K562 (cell line): ENCODE measurements around the gene SLC4A2. TPM values are rescaled to one million over a fixed set of nuclear protein-coding genes. Genes with fewer than 3 reads are reported as not detected.

Experiments used
- KLF6 ChIP-seq: fragments of 250-450 bp; sonication (Bioruptor Pico); IDR thresholded peaks from 2 replicates; pipeline ENCODE4 v1.4.0; 2020; ENCODE audit warnings: mild to moderate bottlenecking, moderate library complexity, borderline replicate concordance
- PYGO2 ChIP-seq: fragments of 450-650 bp; IDR thresholded peaks from 2 replicates; pipeline ENCODE4 v1.6.1; 2016; ENCODE audit warnings: mild to moderate bottlenecking, missing genetic modification characterization, moderate library complexity, missing compliant biosample characterization
- polyA plus RNA-seq, 8 experiments: library from polyadenylated mRNA; depleted of rRNA in 4 of 8; stranded (reverse) in 5 of 8; unstranded in 3 of 8; fragments of >200 nt; fragmentation: Nextera tagmentation in 2 of 8; fragmentation: Illumina TruSeq in 1 of 8; extraction: Ambion mirVana in 2 of 8; extraction: Trizol in 1 of 8; gene quantifications; 2 replicates each; pipeline versions ENCODE4 v1.2.1 to v1.2.3, GENCODE V29; 2011 to 2014; ENCODE audit warnings: inconsistent platforms in 1 of 8, missing spikeins in 1 of 8
- total RNA-seq, 7 experiments: library from RNA; depleted of rRNA in 6 of 7; stranded (reverse); fragments of >200 nt in 6 of 7; fragmentation: Illumina TruSeq in 2 of 7; extraction: Trizol in 2 of 7; gene quantifications; 2 replicates each; pipeline versions ENCODE4 v1.2.1 to v1.2.3, GENCODE V29; 2011 to 2021; ENCODE audit warnings: low replicate concordance in 1 of 7
- TF ChIP-seq, protein P1 (sequence below): sonication (generic); formaldehyde crosslinking; IDR thresholded peaks from 2 replicates; pipeline ENCODE4 v1.8.0; 2023; ENCODE audit warnings: mild to moderate bottlenecking, missing genetic modification reagents
- TF ChIP-seq, protein P2 (sequence below): sonication (generic); formaldehyde crosslinking; IDR thresholded peaks from 2 replicates; pipeline ENCODE4 v1.8.1; 2023; ENCODE audit warnings: mild to moderate bottlenecking, missing genetic modification reagents
- TF ChIP-seq, protein P3 (sequence below): fragments of 450-650 bp; IDR thresholded peaks from 2 replicates; pipeline ENCODE4 v1.6.1; 2016; ENCODE audit warnings: mild to moderate bottlenecking, moderate library complexity
- TF ChIP-seq, protein P4 (sequence below): sonication (generic); formaldehyde crosslinking; IDR thresholded peaks from 2 replicates; pipeline ENCODE4 v1.9.0; 2022; ENCODE audit warnings: mild to moderate bottlenecking, missing genetic modification reagents
- TF ChIP-seq, protein P5 (sequence below), 3 experiments: fragments of 200-800 bp in 1 of 3; sonication (Bioruptor generic) in 1 of 3; sonication (generic) in 1 of 3; formaldehyde crosslinking in 1 of 3; IDR thresholded peaks; 2 replicates each; pipeline versions ENCODE4 v1.6.1 to v1.8.0; 2016 to 2022; ENCODE audit warnings: mild to moderate bottlenecking in 2 of 3, missing compliant biosample characterization in 2 of 3, missing genetic modification characterization in 2 of 3, missing genetic modification reagents in 1 of 3

Gene SLC4A2
- total and polyA plus RNA-seq, 9 of the 15 experiments (the other 6 are each of a cell fraction or from before 2014, with no cell fraction given), result 11.4 to 375 (median 130) TPM

DNA sequence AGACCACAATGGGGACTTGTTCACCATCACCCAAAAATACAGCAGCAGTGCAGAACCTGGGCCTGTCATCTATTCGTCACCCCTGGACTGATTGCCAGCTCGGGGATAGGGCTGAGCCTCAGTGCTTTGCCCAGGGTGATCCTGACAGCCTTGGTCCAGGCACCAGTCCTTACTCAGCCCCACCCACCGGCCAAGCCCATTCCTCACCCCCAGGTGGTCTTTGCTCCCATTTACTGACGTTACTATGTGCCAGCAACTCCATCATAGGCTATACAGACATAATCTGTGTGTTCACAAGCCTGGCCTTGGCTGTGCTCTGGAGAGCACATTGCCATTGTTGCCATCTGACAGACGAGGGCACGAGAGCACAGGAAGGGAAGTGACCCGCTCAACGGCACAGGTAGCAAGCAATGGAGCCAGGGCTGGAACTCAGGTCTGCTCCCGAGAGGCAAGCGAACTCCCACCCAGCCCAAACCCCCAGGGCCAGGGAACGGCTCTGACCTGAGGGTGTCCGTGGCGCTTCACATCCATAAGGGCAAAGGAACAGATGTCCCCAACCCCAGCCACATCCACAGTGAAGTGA, 41.9 kb upstream of the SLC4A2 start (continued):
- TF ChIP-seq, protein P1, sequence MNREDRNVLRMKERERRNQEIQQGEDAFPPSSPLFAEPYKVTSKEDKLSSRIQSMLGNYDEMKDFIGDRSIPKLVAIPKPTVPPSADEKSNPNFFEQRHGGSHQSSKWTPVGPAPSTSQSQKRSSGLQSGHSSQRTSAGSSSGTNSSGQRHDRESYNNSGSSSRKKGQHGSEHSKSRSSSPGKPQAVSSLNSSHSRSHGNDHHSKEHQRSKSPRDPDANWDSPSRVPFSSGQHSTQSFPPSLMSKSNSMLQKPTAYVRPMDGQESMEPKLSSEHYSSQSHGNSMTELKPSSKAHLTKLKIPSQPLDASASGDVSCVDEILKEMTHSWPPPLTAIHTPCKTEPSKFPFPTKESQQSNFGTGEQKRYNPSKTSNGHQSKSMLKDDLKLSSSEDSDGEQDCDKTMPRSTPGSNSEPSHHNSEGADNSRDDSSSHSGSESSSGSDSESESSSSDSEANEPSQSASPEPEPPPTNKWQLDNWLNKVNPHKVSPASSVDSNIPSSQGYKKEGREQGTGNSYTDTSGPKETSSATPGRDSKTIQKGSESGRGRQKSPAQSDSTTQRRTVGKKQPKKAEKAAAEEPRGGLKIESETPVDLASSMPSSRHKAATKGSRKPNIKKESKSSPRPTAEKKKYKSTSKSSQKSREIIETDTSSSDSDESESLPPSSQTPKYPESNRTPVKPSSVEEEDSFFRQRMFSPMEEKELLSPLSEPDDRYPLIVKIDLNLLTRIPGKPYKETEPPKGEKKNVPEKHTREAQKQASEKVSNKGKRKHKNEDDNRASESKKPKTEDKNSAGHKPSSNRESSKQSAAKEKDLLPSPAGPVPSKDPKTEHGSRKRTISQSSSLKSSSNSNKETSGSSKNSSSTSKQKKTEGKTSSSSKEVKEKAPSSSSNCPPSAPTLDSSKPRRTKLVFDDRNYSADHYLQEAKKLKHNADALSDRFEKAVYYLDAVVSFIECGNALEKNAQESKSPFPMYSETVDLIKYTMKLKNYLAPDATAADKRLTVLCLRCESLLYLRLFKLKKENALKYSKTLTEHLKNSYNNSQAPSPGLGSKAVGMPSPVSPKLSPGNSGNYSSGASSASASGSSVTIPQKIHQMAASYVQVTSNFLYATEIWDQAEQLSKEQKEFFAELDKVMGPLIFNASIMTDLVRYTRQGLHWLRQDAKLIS (CRISPR knock-in tag), result peak; percentile 17; the same call in 1 of the 2 replicates
- TF ChIP-seq KLF6 (CRISPR knock-in tag), result 0 out of 2 replicates have a peak, but pooled peaks have one; percentile 31
- TF ChIP-seq, protein P2, sequence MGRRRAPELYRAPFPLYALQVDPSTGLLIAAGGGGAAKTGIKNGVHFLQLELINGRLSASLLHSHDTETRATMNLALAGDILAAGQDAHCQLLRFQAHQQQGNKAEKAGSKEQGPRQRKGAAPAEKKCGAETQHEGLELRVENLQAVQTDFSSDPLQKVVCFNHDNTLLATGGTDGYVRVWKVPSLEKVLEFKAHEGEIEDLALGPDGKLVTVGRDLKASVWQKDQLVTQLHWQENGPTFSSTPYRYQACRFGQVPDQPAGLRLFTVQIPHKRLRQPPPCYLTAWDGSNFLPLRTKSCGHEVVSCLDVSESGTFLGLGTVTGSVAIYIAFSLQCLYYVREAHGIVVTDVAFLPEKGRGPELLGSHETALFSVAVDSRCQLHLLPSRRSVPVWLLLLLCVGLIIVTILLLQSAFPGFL, result no peak
- TF ChIP-seq, protein P3, sequence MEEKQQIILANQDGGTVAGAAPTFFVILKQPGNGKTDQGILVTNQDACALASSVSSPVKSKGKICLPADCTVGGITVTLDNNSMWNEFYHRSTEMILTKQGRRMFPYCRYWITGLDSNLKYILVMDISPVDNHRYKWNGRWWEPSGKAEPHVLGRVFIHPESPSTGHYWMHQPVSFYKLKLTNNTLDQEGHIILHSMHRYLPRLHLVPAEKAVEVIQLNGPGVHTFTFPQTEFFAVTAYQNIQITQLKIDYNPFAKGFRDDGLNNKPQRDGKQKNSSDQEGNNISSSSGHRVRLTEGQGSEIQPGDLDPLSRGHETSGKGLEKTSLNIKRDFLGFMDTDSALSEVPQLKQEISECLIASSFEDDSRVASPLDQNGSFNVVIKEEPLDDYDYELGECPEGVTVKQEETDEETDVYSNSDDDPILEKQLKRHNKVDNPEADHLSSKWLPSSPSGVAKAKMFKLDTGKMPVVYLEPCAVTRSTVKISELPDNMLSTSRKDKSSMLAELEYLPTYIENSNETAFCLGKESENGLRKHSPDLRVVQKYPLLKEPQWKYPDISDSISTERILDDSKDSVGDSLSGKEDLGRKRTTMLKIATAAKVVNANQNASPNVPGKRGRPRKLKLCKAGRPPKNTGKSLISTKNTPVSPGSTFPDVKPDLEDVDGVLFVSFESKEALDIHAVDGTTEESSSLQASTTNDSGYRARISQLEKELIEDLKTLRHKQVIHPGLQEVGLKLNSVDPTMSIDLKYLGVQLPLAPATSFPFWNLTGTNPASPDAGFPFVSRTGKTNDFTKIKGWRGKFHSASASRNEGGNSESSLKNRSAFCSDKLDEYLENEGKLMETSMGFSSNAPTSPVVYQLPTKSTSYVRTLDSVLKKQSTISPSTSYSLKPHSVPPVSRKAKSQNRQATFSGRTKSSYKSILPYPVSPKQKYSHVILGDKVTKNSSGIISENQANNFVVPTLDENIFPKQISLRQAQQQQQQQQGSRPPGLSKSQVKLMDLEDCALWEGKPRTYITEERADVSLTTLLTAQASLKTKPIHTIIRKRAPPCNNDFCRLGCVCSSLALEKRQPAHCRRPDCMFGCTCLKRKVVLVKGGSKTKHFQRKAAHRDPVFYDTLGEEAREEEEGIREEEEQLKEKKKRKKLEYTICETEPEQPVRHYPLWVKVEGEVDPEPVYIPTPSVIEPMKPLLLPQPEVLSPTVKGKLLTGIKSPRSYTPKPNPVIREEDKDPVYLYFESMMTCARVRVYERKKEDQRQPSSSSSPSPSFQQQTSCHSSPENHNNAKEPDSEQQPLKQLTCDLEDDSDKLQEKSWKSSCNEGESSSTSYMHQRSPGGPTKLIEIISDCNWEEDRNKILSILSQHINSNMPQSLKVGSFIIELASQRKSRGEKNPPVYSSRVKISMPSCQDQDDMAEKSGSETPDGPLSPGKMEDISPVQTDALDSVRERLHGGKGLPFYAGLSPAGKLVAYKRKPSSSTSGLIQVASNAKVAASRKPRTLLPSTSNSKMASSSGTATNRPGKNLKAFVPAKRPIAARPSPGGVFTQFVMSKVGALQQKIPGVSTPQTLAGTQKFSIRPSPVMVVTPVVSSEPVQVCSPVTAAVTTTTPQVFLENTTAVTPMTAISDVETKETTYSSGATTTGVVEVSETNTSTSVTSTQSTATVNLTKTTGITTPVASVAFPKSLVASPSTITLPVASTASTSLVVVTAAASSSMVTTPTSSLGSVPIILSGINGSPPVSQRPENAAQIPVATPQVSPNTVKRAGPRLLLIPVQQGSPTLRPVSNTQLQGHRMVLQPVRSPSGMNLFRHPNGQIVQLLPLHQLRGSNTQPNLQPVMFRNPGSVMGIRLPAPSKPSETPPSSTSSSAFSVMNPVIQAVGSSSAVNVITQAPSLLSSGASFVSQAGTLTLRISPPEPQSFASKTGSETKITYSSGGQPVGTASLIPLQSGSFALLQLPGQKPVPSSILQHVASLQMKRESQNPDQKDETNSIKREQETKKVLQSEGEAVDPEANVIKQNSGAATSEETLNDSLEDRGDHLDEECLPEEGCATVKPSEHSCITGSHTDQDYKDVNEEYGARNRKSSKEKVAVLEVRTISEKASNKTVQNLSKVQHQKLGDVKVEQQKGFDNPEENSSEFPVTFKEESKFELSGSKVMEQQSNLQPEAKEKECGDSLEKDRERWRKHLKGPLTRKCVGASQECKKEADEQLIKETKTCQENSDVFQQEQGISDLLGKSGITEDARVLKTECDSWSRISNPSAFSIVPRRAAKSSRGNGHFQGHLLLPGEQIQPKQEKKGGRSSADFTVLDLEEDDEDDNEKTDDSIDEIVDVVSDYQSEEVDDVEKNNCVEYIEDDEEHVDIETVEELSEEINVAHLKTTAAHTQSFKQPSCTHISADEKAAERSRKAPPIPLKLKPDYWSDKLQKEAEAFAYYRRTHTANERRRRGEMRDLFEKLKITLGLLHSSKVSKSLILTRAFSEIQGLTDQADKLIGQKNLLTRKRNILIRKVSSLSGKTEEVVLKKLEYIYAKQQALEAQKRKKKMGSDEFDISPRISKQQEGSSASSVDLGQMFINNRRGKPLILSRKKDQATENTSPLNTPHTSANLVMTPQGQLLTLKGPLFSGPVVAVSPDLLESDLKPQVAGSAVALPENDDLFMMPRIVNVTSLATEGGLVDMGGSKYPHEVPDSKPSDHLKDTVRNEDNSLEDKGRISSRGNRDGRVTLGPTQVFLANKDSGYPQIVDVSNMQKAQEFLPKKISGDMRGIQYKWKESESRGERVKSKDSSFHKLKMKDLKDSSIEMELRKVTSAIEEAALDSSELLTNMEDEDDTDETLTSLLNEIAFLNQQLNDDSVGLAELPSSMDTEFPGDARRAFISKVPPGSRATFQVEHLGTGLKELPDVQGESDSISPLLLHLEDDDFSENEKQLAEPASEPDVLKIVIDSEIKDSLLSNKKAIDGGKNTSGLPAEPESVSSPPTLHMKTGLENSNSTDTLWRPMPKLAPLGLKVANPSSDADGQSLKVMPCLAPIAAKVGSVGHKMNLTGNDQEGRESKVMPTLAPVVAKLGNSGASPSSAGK, result no peak
- TF ChIP-seq, protein P4, sequence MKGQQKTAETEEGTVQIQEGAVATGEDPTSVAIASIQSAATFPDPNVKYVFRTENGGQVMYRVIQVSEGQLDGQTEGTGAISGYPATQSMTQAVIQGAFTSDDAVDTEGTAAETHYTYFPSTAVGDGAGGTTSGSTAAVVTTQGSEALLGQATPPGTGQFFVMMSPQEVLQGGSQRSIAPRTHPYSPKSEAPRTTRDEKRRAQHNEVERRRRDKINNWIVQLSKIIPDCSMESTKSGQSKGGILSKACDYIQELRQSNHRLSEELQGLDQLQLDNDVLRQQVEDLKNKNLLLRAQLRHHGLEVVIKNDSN (CRISPR knock-in tag), result 0 out of 2 replicates have a peak, but pooled peaks have one; percentile 25
- TF ChIP-seq, protein P5, sequence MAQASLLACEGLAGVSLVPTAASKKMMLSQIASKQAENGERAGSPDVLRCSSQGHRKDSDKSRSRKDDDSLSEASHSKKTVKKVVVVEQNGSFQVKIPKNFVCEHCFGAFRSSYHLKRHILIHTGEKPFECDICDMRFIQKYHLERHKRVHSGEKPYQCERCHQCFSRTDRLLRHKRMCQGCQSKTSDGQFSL (CRISPR knock-in tag; IDR thresholded peaks at IDR 0.05), result peak; percentile 8; the same call in 1 of the 2 replicates
- TF ChIP-seq, protein P5 (tag; IDR thresholded peaks at IDR 0.05), result no peak
- TF ChIP-seq PYGO2 (tag), result no peak
